ENCODE data around the gene MRM2. TPM values are rescaled to one million over a fixed set of nuclear protein-coding genes. Genes with fewer than 3 reads are reported as not detected.

Gene MRM2
- total and polyA plus RNA-seq, 2 donors (not counting 1 experiment from before 2014, with no cell fraction given), result 14.9 to 19.3 TPM

GRCh38 chr7:2200584-2200980, 41.4 kb downstream of the MRM2 start:
- peaks cover 5% of the 10 kb centered on the region for H3K36me3 ChIP-seq (ENCODE audit: control insufficient read depth, insufficient read depth, low read length)
- no peak for DNase-seq (ENCODE audit: low read depth in 2 of 2)
- no peaks in the 10 kb centered on the region for H3K9me3 ChIP-seq (ENCODE audit: control insufficient read depth, insufficient read depth, low read depth, low read length)
- TF ChIP-seq EZH2 (IDR thresholded peaks at IDR 0.05; ENCODE audit: low read length, missing control alignments) (no peak), CTCF (conservative IDR thresholded peaks at IDR 0.05 in 1 of 2, IDR thresholded peaks at IDR 0.05 in 1 of 2; ENCODE audit: low read depth in 1 of 2, low read length in 2 of 2) (no peak)
- H3K27me3 ChIP-seq (ENCODE audit: control insufficient read depth, insufficient read depth, low read length), result no peaks in the 10 kb centered on the region
- H2AFZ ChIP-seq (ENCODE audit: low read length), result no peak overlapping the region
- peaks cover 6% of the 10 kb centered on the region for H3K4me1 ChIP-seq (ENCODE audit: control insufficient read depth, extremely low read depth, insufficient read depth, low read length)
- no peak overlapping the region for H3K27ac ChIP-seq (ENCODE audit: insufficient read depth, low read length)
- no peaks in the 10 kb centered on the region for H3K79me2 ChIP-seq (ENCODE audit: control insufficient read depth, insufficient read depth, low read length)
- no peak overlapping the region for H3K9ac ChIP-seq (ENCODE audit: insufficient read depth, low read length)
- no peaks in the 10 kb centered on the region for H4K20me1 ChIP-seq (ENCODE audit: control insufficient read depth, extremely low read depth, insufficient read depth, low read length)
- no peak overlapping the region for H3K4me2 ChIP-seq (ENCODE audit: extremely low read depth, insufficient read depth, low read length)
- H3K4me3 ChIP-seq (replicated peaks in 1 of 4; ENCODE audit: control extremely low read depth in 1 of 4, insufficient read depth in 1 of 4, low read depth in 3 of 4, low read length in 4 of 4), result no peak overlapping the region

- H3K36me3 ChIP-seq (ENCODE audit: control insufficient read depth, insufficient read depth, low read length), result peaks cover 5% of the 10 kb centered on the region
- no peak overlapping the region for H3K27ac ChIP-seq (ENCODE audit: insufficient read depth, low read length)
- no peaks in the 10 kb centered on the region for H4K20me1 ChIP-seq (ENCODE audit: control insufficient read depth, extremely low read depth, insufficient read depth, low read length)
- H3K9ac ChIP-seq (ENCODE audit: insufficient read depth, low read length), result no peak overlapping the region
- H2AFZ ChIP-seq (ENCODE audit: low read length), result no peak overlapping the region
- TF ChIP-seq CTCF (conservative IDR thresholded peaks at IDR 0.05 in 1 of 2, IDR thresholded peaks at IDR 0.05 in 1 of 2; ENCODE audit: low read depth in 1 of 2, low read length in 2 of 2), result no peak
- no peak for TF ChIP-seq EZH2 (IDR thresholded peaks at IDR 0.05; ENCODE audit: low read length, missing control alignments)
- H3K4me3 ChIP-seq (replicated peaks in 1 of 4; ENCODE audit: control extremely low read depth in 1 of 4, insufficient read depth in 1 of 4, low read depth in 3 of 4, low read length in 4 of 4), result no peak overlapping the region
- no peak for DNase-seq (ENCODE audit: low read depth in 2 of 2)
- no peak overlapping the region for H3K4me2 ChIP-seq (ENCODE audit: extremely low read depth, insufficient read depth, low read length)
- no peaks in the 10 kb centered on the region for H3K9me3 ChIP-seq (ENCODE audit: control insufficient read depth, insufficient read depth, low read depth, low read length)
- no peaks in the 10 kb centered on the region for H3K27me3 ChIP-seq (ENCODE audit: control insufficient read depth, insufficient read depth, low read length)
- peaks cover 6% of the 10 kb centered on the region for H3K4me1 ChIP-seq (ENCODE audit: control insufficient read depth, extremely low read depth, insufficient read depth, low read length)
- no peaks in the 10 kb centered on the region for H3K79me2 ChIP-seq (ENCODE audit: control insufficient read depth, insufficient read depth, low read length)
Measured at GRCh38 chr7:2199956-2200583, 41.9 kb downstream of the MRM2 start.

- peaks cover 4% of the 10 kb centered on the region for H3K4me1 ChIP-seq (ENCODE audit: control insufficient read depth, extremely low read depth, insufficient read depth, low read length)
- no peak overlapping the region for H2AFZ ChIP-seq (ENCODE audit: low read length)
- H3K9me3 ChIP-seq (ENCODE audit: control insufficient read depth, insufficient read depth, low read depth, low read length), result no peaks in the 10 kb centered on the region
- no peak overlapping the region for H3K4me2 ChIP-seq (ENCODE audit: extremely low read depth, insufficient read depth, low read length)
- peaks cover 5% of the 10 kb centered on the region for H3K36me3 ChIP-seq (ENCODE audit: control insufficient read depth, insufficient read depth, low read length)
- DNase-seq (ENCODE audit: low read depth in 2 of 2), result no peak
- H3K4me3 ChIP-seq (replicated peaks in 1 of 4; ENCODE audit: control extremely low read depth in 1 of 4, insufficient read depth in 1 of 4, low read depth in 3 of 4, low read length in 4 of 4), result no peak overlapping the region
- H3K27ac ChIP-seq (ENCODE audit: insufficient read depth, low read length), result no peak overlapping the region
- H3K9ac ChIP-seq (ENCODE audit: insufficient read depth, low read length), result no peak overlapping the region
- H3K79me2 ChIP-seq (ENCODE audit: control insufficient read depth, insufficient read depth, low read length), result no peaks in the 10 kb centered on the region
- H3K27me3 ChIP-seq (ENCODE audit: control insufficient read depth, insufficient read depth, low read length), result no peaks in the 10 kb centered on the region
- no peak for TF ChIP-seq EZH2 (IDR thresholded peaks at IDR 0.05; ENCODE audit: low read length, missing control alignments)
- no peak for TF ChIP-seq CTCF (conservative IDR thresholded peaks at IDR 0.05 in 1 of 2, IDR thresholded peaks at IDR 0.05 in 1 of 2; ENCODE audit: low read depth in 1 of 2, low read length in 2 of 2)
- no peaks in the 10 kb centered on the region for H4K20me1 ChIP-seq (ENCODE audit: control insufficient read depth, extremely low read depth, insufficient read depth, low read length)
Measured at GRCh38 chr7:2199528-2199927, 42.5 kb downstream of the MRM2 start.
